ENCODE data around the gene EFR3B.
A peak's percentile ranks its signal among the peaks of the same experiment; 100 is the strongest.
"Not testable (repeated sequence)": the region's sequence is repeated elsewhere in the genome, so short reads cannot be mapped to it uniquely, and the experiment has no call there.

Gene EFR3B

DNA sequence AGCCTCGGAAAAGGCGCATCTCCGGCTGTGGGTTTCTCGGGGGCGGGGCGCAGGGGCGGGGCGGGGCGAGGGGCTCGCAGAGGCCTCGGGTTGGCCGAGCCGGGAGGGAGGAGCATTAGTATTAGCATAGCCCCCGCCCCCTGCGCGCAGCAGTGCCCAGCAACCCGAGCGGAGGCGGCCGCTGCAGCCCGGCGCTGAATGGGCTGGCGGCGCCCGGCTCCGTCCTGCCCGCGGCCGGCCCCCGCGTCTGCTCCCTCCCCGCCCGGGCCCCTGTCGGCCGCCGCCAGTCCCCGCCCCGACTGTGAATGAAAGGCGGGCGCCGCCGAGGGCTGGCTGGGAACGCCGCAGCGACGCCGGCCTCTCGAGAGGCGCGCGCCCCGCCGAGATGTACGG lies at the start of gene EFR3B:
TSS of gene EFR3B (plus strand) at position 149 of the 393 bp plus-strand sequence. CDS start at position 386, 237 bp downstream.
- peak; percentile 50 to 76 (median 69) for DNase-seq (ENCODE audit: low read depth in 2 of 3, low spot score in 2 of 3)

DNA sequence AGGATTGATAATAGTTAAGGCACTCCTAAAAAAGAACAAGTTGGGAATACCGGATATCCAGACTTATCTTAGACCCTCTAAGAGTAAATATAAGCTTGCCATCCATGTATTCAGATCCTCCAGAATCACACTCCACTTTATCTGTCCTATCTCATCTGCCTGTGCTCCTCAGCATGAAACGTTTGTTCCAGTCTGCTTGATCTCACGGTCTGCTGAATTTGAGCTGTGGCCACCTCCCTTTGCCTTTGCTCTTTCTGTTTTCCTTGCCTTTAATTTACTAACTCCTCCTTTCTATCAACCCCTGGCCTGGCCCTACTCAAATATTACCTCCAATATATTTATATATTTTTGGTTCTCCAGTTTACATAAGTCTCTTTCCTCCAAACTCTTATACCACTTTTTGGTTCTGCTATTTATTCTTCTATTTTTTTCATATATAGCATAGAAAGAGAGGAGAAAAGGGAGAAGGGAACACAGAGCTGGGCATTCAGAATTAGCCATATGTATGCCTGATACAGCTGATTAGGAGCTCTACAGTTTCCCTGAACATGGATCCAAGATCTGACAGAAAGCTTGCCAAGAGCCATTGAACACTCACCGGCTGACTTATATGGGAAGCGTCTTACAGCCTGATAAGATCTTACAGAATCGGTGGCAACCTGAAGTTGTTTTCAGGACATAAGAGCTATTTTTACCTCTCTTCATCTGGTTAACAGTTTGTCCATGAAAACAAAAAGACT lies 48.3 kb upstream of the EFR3B start:
- no peak for DNase-seq (ENCODE audit: low read depth in 2 of 3, low spot score in 2 of 3)

DNA sequence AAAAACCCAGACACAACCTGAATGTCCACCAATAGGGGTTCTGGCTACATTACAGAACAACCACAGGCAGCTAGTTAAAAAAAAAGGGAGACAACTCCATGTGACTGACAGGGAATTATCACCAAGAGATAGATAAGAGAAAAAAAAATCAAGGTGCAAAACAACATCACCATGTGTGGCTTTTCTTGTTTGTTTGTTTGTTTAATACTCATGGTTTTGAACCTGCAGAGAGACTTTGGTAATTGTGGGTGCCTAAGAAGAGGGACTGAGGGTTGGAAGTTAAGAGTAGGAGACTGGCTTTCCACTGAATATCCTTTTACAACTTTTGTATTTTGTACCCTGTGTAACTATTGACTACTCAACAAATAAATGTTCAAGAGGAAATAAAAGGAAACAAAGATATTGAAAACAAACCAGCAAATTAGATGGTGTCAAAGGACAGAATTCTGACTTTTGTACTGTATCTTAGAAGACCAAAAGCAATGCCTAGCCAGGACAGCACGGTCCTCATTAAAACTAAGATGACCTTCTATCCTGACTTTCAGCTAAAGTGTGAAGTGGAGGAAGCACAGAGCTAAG lies 47.6 kb upstream of the EFR3B start:
- DNase-seq (ENCODE audit: low read depth in 2 of 3, low spot score in 2 of 3) = no peak

DNA sequence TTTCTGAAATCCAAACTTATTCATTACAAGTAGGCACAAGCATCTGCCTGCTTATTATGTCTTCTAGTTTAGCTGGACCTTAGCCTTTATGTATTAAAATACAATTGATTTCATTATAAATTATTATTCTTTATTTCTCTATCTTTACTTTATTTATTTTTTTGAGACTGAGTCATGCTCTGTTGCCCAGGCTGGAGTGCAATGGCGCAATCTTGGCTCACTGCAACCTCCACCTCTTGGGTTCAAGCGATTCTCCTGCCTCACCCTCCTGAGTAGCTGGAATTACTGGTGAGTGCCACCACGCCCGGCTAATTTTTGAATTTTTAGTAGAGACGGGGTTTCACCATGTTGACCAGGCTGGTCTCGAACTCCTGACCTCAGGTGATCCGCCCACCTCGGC lies 42.8 kb upstream of the EFR3B start:
- not testable (repeated sequence) for DNase-seq (ENCODE audit: low read depth in 2 of 3, low spot score in 2 of 3)

DNA sequence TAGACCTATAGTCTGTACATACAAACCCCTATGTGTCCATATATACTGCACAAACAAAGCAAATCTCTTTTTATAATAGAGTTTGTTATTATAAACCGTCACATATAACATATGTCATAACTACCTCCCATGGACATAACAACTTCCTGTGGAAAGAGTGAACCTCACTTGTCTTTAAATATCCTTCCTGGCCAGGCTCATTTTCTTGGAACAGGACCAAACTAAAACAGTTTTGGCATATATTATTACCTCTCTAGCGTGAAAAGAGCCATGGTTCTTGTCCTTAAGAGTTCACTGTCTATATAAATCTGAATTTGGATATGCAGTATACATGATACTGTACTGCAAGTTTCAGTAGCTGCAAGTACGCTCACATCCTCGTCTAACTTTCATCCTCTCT lies 41.8 kb upstream of the EFR3B start:
- no peak for DNase-seq (ENCODE audit: low read depth in 2 of 3, low spot score in 2 of 3)

DNA sequence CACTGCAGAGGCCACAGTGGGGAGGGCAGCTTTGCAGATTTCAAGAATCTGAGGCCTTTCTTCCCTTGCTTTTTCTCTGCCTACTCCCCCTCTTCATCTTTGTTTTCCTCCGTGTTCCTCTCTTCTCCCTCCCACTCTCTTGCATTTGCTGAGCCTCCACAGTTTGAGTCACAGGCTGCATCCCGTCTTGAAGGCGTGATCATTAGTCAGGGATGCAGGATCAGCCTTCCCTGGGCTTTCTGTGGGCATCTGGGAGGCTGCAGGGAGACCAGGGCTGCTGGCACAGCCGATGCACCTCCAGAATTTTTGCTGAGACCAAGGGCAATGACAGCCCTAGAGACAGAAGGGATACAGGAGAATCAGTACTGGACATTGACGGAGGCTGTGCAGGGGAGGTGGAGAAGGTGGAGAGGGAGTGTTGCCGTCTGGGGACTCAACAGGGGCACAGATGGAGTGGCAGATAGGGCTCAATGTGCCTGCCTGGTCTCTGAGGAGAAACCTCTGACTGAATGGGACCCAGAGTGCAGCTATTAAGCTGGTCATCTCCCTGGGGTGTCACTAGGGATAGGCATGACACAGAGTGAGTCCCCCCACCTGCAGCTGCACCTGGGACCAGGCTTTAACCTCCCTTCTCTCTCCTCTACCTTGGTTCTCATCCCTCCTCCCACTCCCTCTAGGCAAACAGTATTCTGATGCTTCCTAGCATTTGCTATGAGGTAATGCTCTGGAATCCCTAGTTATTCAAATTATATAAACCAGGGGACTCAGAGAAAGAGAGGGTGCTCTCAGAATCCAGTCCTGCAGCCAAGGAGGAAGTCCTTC lies 41.2 kb upstream of the EFR3B start:
- DNase-seq (ENCODE audit: low read depth in 2 of 3, low spot score in 2 of 3) = no peak

- no peak for DNase-seq (ENCODE audit: low read depth in 2 of 3, low spot score in 2 of 3)
Measured at GRCh38 chr2:25001325-25001637, 40.6 kb upstream of the EFR3B start.

DNA sequence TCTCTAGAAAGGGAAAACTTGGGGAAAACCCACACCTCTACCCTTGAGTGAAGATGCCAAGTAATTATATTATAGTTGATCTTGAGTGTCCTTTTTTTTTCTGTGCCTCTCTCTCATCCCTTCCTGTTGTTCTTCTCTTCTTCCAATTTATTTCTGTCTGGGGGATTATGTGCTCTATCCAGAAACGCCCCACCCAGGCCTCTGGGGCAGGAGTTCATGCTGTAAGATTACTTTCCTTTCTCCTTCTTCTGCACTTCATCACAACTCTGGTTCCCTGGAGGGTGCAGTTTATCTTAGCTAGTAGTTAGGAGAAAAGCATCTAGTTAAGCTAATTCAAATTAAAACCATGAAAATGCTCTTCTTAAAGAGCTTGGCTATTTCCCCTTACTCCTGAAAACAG lies 39.8 kb upstream of the EFR3B start:
- DNase-seq (ENCODE audit: low read depth in 2 of 3, low spot score in 2 of 3) = no peak

- DNase-seq (ENCODE audit: low read depth in 2 of 3, low spot score in 2 of 3) = no peak
Measured at GRCh38 chr2:25009954-25010353, 31.9 kb upstream of the EFR3B start.

DNA sequence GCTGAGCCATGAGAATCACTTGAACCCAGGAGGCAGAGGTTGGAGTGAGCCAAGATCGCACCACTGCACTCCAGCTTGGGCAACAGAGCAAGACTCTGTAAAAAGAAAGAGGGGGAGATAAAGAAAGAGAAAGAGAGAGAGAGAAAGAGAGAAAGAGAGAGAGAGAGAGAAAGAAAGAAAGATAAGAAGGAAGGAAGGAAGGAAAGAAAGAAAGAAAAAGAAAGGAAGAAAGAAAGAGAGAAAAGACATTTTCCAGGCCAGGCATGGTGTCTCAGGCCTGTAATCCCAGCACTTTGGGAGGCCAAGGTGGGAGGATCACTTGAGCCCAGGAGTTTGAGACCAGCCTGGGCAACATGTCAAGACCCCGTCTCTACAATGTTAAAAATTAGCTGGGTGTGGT lies 30.5 kb upstream of the EFR3B start:
- DNase-seq (ENCODE audit: low read depth in 2 of 3, low spot score in 2 of 3) = not testable (repeated sequence)

GRCh38 chr2:25014631-25015030 lies 27.2 kb upstream of the EFR3B start:
- DNase-seq (ENCODE audit: low read depth in 2 of 3, low spot score in 2 of 3) = no peak

- DNase-seq (ENCODE audit: low read depth in 2 of 3, low spot score in 2 of 3) = no peak
Measured at GRCh38 chr2:25018681-25019080, 23.2 kb upstream of the EFR3B start.

DNA sequence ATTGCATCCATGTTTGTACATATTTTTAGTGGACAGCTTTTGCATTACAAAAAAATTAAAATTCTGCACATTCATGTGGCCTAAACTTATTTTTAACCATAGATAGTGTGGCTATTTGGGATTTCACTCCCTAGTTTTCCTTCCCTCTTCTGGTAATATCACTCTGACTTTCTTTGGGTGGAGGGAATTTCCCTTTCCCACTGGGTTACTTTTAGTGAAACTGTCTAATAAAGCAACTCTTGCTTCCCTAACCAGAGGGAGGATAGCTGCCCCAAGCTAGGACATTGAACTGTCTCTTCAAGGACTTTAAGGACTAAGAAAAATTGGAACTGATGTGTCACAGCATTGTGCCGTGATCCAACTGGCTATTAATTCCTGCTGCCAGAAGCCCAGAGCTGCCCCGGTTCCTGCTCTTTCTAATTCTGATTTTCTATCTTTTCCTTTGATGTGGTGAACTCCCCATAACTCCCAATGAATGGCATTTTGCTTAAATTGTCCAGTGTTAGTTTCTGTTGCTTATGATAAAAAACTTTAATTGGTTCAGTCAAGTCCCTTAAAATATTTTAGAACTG lies 20.0 kb upstream of the EFR3B start:
- no peak for DNase-seq (ENCODE audit: low read depth in 2 of 3, low spot score in 2 of 3)

DNA sequence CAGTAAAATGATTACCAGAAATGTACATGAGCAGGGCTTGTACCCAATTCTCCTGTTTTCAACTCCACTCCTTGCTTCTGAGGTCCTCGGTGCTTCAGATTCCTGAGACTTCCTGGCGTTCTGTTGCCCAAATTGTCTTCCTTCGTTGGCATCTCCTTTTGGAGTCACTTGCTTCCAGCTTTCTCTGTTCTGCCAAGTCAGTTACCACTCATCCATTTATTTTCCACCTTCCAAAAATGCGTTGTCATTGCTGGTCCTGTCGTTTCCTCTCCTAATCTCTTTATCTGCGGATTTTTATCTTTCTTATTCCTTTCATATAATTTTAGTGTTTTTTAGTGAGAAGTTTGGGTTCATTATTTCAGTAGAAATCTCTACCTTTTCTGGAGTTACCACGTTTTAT lies 18.5 kb upstream of the EFR3B start:
- no peak for DNase-seq (ENCODE audit: low read depth in 2 of 3, low spot score in 2 of 3)

- DNase-seq (ENCODE audit: low read depth in 2 of 3, low spot score in 2 of 3) = no peak
Measured at GRCh38 chr2:25025229-25026007, 16.5 kb upstream of the EFR3B start.

DNA sequence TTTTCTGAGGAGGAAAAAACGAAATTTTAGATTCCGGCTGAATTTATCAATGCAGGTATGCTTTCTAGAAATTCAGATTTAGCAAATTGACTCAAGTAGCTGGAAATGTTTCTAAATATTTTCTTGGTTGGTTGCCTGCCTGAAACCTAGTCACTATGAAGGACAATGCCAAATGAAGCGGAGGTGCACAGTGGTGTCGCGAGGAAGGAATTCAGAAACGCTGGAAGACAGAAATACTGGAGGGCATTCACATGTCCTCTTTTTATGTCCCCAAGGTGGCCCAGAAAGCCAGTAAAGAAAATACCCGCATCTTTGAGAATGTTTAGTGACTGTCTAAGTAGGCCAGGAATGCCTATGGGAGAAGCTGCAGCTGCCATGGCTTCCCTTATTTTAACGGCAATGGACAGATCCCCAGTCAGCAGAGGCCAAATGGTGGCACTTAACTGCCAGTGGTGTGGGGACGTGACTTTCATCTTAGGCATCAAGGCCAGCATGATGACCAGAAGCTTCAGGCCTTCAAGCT lies 15.8 kb upstream of the EFR3B start:
- no peak for DNase-seq (ENCODE audit: low read depth in 2 of 3, low spot score in 2 of 3)

DNA sequence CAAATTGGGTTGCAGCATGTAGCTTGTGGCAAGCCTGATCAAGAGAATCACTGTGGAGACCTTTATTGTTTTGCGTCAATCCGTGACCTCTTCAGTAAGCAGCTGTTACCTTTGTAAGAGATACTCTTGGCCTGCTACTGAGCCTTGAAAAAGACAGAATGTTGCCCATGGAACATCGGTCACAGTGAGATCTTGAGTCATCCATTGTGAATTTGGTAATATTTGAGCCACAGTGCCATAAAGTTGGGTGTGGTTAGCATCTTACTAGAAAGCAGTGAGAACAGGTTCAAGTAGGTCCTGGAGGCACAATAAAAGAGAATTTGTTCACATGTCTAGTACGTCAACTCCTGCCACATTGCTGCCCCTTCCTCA lies 12.7 kb upstream of the EFR3B start:
- no peak for DNase-seq (ENCODE audit: low read depth in 2 of 3, low spot score in 2 of 3)

- no peak for DNase-seq (ENCODE audit: low read depth in 2 of 3, low spot score in 2 of 3)
Measured at GRCh38 chr2:25030702-25031101, 11.2 kb upstream of the EFR3B start.

DNA sequence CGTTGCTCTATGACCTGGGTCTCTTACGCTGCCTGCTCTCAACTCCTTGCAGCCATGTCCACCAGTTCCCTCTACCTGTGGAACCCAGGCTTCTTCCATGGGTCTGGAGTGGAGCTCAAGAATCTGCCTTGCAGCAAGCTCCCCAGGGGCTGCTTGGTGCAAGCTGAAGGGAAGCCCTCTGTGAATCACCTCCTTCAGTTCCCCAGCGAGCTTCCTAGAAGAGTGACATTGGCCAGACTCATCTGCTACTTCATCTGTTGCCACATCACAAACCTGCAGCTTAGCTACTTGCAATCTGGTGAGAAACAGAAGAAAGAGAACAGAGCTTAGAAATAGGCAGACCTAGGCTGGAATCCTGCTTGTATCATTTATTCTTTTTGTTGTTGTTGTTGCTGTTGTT lies 9.8 kb upstream of the EFR3B start:
- no peak for DNase-seq (ENCODE audit: low read depth in 2 of 3, low spot score in 2 of 3)

DNA sequence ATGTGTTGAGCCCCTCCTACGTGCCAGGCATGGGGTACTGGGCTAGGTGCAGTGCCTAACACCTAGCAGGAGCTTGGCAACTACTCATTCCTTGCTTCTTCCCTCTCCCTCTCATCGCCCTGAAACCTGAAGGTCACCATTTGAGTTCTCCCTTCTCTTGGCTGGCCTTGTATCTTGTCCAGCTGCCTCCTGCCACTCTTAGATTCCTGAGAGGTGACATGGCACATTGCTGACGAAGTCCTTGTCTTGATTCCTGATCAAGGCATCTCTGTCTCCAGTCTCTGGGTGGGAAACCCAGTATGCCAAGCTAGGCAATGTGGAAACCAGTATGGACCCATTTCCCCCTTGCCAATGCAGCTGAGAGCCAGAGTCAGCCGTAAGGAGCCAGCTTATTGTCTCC lies 9.0 kb upstream of the EFR3B start:
- DNase-seq (ENCODE audit: low read depth in 2 of 3, low spot score in 2 of 3) = no peak

DNA sequence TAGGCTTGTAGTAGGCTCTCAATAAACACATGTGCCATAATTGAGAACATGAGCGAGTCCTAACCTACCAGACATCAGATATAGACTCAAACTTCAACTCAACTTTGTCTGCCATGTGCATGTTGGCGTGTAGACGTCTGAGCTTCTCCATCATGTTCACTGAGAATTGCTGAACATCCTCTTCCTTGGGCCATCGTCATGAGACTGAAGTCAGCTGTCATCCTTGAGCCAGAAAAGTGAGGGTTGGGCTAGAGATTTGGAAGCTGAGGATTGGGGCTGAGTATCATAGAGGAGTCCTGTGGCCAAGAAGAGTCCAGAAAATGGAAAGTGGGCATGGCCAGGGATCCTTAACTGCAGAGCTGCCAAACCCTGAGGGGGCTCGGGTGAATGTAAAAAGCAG lies 7.8 kb upstream of the EFR3B start:
- DNase-seq (ENCODE audit: low read depth in 2 of 3, low spot score in 2 of 3) = no peak
